Panc1 (cell line): ENCODE measurements around the gene CHN1. TPM values are rescaled to one million over a fixed set of nuclear protein-coding genes. Genes with fewer than 3 reads are reported as not detected.

ENCODE experiments used
- ATAC-seq: fragments of 200-7000 bp; cut with Tn5 transposase; 2 replicates; pipeline ENCODE4 v1.9.1; 2020; ENCODE audit warnings: mild to moderate bottlenecking, moderate library complexity
- BruUV-seq: library from RNA; stranded (reverse); fragments of 400-500 nt; replicated peaks from 2 replicates; lab custom pipeline; 2021; lab: Mats Ljungman, UMichigan
- CTCF ChIA-PET: fragments of 300-600 bp; sonication (Branson Sonifier 250); formaldehyde crosslinking; loops from one replicate; lab custom pipeline; 2022; ENCODE audit warnings: antibody characterized with exemption; lab: Charles Lee
- POLR2A ChIA-PET: fragments of 300-600 bp; sonication (Branson Sonifier 250); formaldehyde crosslinking; loops from one replicate; lab custom pipeline; 2022; ENCODE audit warnings: antibody characterized with exemption; lab: Charles Lee
- DNase-seq: peaks from one replicate; pipeline ENCODE4 v3.0.0-alpha.2; 2010; ENCODE audit warnings: low read depth, low spot score
- H3K27ac ChIP-seq: 2 replicates; pipeline ENCODE4 v1.5.1; 2011; ENCODE audit warnings: mild to moderate bottlenecking, low read length, inconsistent platforms
- H3K27me3 ChIP-seq: fragments of 200-500 bp; sonication (Bioruptor generic); 2 replicates; pipeline ENCODE4 v1.6.0; 2014; ENCODE audit warnings: low read length, inconsistent platforms; ENCODE audit not compliant: control insufficient read depth, insufficient read depth
- H3K36me3 ChIP-seq: fragments of 200-500 bp; sonication (Bioruptor generic); 2 replicates; pipeline ENCODE4 v1.5.1; 2014; ENCODE audit warnings: inconsistent platforms, mild to moderate bottlenecking, low read length, moderate library complexity; ENCODE audit not compliant: control insufficient read depth, insufficient read depth
- H3K4me1 ChIP-seq: 2 replicates; pipeline ENCODE4 v1.5.1; 2011; ENCODE audit warnings: inconsistent platforms, mild to moderate bottlenecking, low read length, moderate library complexity; ENCODE audit not compliant: control insufficient read depth, insufficient read depth
- H3K4me3 ChIP-seq, 2 experiments: 2 replicates each; pipeline ENCODE4 v1.5.1; 2011 to 2012; ENCODE audit warnings: low read depth in 2 of 2, low read length in 2 of 2, mild to moderate bottlenecking in 2 of 2, inconsistent platforms in 1 of 2, moderate library complexity in 1 of 2
- H3K9me3 ChIP-seq: fragments of 200-500 bp; sonication (Bioruptor generic); 2 replicates; pipeline ENCODE4 v1.5.1; 2014; ENCODE audit warnings: low read depth, mild to moderate bottlenecking, inconsistent platforms, low read length, moderate library complexity; ENCODE audit not compliant: control insufficient read depth, insufficient read depth
- CTCF ChIP-seq: fragments of 450-650 bp; IDR thresholded peaks from 2 replicates; pipeline ENCODE4 v1.5.1; 2017; ENCODE audit warnings: mild to moderate bottlenecking
- POLR2AphosphoS5 ChIP-seq: IDR thresholded peaks from 2 replicates; pipeline ENCODE4 v1.6.1; 2012; ENCODE audit warnings: mild to moderate bottlenecking, low read depth, low read length, moderate library complexity
- REST ChIP-seq, 2 experiments: IDR thresholded peaks; 2 replicates each; pipeline ENCODE4 v1.6.1; 2011 to 2012; ENCODE audit warnings: low read depth in 2 of 2, control low read depth in 1 of 2, low read length in 1 of 2, mild to moderate bottlenecking in 1 of 2, moderate library complexity in 1 of 2; ENCODE audit not compliant: insufficient read depth in 1 of 2
- SIN3A ChIP-seq: IDR thresholded peaks from 2 replicates; pipeline ENCODE4 v1.6.1; 2012; ENCODE audit warnings: low read depth, mild to moderate bottlenecking, low read length, moderate library complexity, borderline replicate concordance; ENCODE audit not compliant: insufficient read depth
- TCF7L2 ChIP-seq: IDR thresholded peaks from 2 replicates; pipeline ENCODE4 v1.6.1; 2011; ENCODE audit warnings: mild to moderate bottlenecking, low read depth, low read length, inconsistent platforms
- in situ Hi-C: cut with HindIII; loops from 2 replicates; pipeline ENCODE4 v1.10.0; 2016; ENCODE audit warnings: low sequenced_read_pairs, low pct_unique_long_range_greater_than_20kb
- intact Hi-C: fragments of 100-400 bp; cut with micrococcal nuclease; formaldehyde crosslinking; loops from one replicate; pipeline ENCODE4 v1.10.0; 2022; ENCODE audit not compliant: unreplicated experiment
- total RNA-seq: library from RNA; stranded (reverse); gene quantifications from one replicate; pipeline ENCODE4 v1.2.1, GENCODE V29; 2021; ENCODE audit not compliant: unreplicated experiment

The CHN1 gene
- total RNA-seq, 1 experiment from 2014 or later, result 20.8 TPM

DNA sequence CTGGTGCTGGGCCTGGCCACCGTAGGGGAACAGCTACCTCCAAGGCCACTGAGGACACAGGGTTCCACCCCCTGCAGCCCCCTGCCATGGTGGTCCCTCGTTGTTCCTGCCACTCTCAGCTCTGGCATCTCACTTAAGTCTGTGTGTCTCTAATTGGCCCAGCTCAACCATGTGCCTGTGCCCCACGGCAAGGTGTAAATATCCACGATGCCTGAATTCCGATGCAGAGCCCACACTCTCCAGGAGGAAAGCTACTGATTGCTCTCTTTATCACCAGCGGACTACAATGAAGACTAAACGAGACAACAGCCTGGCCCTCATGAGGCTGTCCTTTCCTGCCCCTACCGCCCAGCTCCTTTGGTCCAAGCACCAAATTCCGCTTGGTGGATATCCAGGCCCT is 223.9 kb downstream of the CHN1 start:
- ChIA-PET CTCF (interaction anchor here (0.6 kb wide), 1 partner anchor 10 kb away, joined by 3 read pairs; no protein-coding TSS in a partner anchor), POLR2A (no interaction called here)
- no peak for TF ChIP-seq SIN3A
- TF ChIP-seq REST (IDR thresholded peaks at IDR 0.05; ENCODE audit: insufficient read depth in 1 of 2, low read depth in 2 of 2, low read length in 1 of 2), result no peak
- TF ChIP-seq TCF7L2, result no peak
- TF ChIP-seq CTCF, result no peak
- no peak for TF ChIP-seq POLR2AphosphoS5
- intact Hi-C loops, result no loop called here
- BruUV-seq, result no TSS peak
- DNase-seq (no peak), ATAC-seq (no peak)
- no peak overlapping the region for H3K4me3 ChIP-seq
- H3K27ac ChIP-seq, result no peak overlapping the region
- H3K9me3 ChIP-seq, result no peaks in the 10 kb centered on the region
- H3K27me3 ChIP-seq, result no peaks in the 10 kb centered on the region
- in situ Hi-C loops, result loop anchor here (25.0 kb wide), 1 partner anchor 181 kb away; no protein-coding TSS in a partner anchor
- H3K36me3 ChIP-seq, result no peaks in the 10 kb centered on the region
- no peaks in the 10 kb centered on the region for H3K4me1 ChIP-seq

GRCh38 chr2:174780856-174781255 is 224.3 kb downstream of the CHN1 start:
- H3K9me3 ChIP-seq, result no peaks in the 10 kb centered on the region
- H3K36me3 ChIP-seq, result no peaks in the 10 kb centered on the region
- in situ Hi-C loops (loop anchor here (25.0 kb wide), 1 partner anchor 181 kb away; no protein-coding TSS in a partner anchor), intact Hi-C loops (no loop called here)
- ATAC-seq (no peak), DNase-seq (no peak)
- H3K4me1 ChIP-seq, result no peaks in the 10 kb centered on the region
- ChIA-PET POLR2A (no interaction called here), CTCF (interaction anchor here (0.6 kb wide), 1 partner anchor 9 kb away, joined by 3 read pairs; no protein-coding TSS in a partner anchor)
- H3K27ac ChIP-seq, result no peak overlapping the region
- TF ChIP-seq REST (IDR thresholded peaks at IDR 0.05; ENCODE audit: insufficient read depth in 1 of 2, low read depth in 2 of 2, low read length in 1 of 2) (no peak), TCF7L2 (no peak), POLR2AphosphoS5 (no peak), CTCF (no peak), SIN3A (no peak)
- H3K27me3 ChIP-seq, result no peaks in the 10 kb centered on the region
- no peak overlapping the region for H3K4me3 ChIP-seq
- BruUV-seq, result no TSS peak
